GM18951 (cell line): ENCODE results near the gene AGMO.

Source experiments
- POLR2A ChIP-seq: IDR thresholded peaks from 4 replicates; pipeline ENCODE4 v1.6.1; 2011; ENCODE audit warnings: mild to moderate bottlenecking; ENCODE audit not compliant: insufficient read length, insufficient read depth; ENCODE audit errors: extremely low read depth
- in situ Hi-C: fragments of 300-500 bp; cut with MboI; formaldehyde crosslinking; loops from one replicate; pipeline ENCODE4 v1.12.0; 2022; ENCODE audit warnings: low sequenced_read_pairs, mixed read lengths, inconsistent platforms; ENCODE audit not compliant: unreplicated experiment

AGMO gene

GRCh38 chr7:15178065-15178464, 383.8 kb downstream of the AGMO start:
- in situ Hi-C loops = no loop called here
- no peak for TF ChIP-seq POLR2A

DNA sequence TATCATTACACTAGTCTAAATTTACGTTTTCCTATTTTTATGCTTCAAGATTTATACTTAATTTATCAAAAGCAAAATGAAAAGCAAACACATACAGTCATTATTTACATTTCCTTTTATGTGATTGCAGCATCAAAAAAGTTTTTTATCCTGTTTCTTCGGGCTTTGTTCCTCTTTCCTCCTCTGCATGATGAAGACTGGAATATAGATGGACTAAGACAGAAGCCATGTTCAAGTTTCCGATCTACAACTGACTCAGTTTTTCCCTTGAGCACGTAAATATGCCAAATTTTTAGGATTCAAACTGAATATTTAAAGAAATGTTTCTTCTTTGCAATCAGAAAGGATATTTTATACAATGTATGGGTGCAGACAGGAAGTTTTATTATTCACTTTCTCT, 385.7 kb downstream of the AGMO start:
- in situ Hi-C loops = no loop called here
- no peak for TF ChIP-seq POLR2A

- no peak for TF ChIP-seq POLR2A
- in situ Hi-C loops = no loop called here
Measured at GRCh38 chr7:15175152-15175551, 386.7 kb downstream of the AGMO start.

DNA sequence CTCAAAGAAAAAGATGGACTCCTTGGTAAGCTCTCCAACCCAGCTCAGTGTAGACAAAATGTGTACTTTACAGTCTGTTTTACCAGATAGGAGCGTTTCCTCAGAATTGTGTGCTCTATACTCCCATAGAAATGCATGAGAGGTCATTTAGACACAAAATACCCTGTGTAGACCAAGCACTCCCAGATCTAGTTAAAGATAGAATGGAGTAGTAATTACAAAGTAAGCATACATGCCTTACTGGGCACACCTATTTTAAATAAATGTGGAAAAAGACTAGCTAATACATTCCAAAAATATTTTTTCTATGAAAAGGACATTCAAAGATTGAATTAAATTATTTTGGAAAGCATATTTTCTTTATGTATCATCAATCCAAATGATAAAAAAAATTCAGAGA, 387.3 kb downstream of the AGMO start:
- in situ Hi-C loops = no loop called here
- TF ChIP-seq POLR2A = no peak

GRCh38 chr7:15168489-15168888, 393.3 kb downstream of the AGMO start:
- in situ Hi-C loops = no loop called here

DNA sequence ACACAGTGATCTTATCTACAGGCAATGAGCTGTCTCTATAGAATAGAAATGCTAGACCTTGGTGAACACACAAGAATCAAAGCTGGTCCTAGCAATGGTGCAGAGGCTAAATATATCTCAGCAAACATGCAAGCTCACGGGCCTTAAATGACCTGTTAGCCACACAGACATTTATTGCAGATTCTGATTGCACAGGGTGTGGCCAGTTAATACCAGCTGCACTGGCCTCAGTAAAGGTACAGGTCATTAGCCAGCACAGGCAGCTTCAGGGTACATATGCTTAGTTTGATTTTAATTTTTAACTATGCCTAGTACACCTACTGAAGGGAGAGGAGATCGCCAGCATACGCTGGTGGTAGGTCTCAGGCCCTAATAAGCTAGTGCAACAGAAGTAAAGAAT, 393.9 kb downstream of the AGMO start:
- in situ Hi-C loops = no loop called here
- TF ChIP-seq POLR2A = no peak

More at GRCh38 chr7:15168489-15168888, 393.3 kb downstream of the AGMO start:
- TF ChIP-seq POLR2A = no peak

DNA sequence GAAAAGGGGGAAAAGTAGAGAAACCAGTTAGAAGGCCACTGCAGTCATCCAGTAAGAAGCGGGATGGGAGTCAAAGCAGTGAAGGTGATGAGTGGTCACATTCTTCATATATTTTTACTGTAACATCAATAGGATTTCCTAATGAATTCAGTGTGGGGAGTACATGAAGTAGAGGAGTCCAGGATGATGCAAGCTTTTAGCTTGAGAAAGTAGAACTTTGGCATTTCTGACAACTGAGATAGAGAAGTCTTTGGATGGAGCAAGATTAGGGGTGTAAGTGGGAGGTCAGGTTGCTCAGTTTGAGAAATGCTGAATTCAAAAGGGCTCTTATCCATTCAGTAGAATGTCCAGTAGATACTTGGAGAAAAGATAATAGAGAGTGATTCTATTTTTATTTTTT, 395.2 kb downstream of the AGMO start:
- in situ Hi-C loops = no loop called here
- no peak for TF ChIP-seq POLR2A

- TF ChIP-seq POLR2A = no peak
- in situ Hi-C loops = no loop called here
Measured at GRCh38 chr7:15159261-15159660, 402.6 kb downstream of the AGMO start.

DNA sequence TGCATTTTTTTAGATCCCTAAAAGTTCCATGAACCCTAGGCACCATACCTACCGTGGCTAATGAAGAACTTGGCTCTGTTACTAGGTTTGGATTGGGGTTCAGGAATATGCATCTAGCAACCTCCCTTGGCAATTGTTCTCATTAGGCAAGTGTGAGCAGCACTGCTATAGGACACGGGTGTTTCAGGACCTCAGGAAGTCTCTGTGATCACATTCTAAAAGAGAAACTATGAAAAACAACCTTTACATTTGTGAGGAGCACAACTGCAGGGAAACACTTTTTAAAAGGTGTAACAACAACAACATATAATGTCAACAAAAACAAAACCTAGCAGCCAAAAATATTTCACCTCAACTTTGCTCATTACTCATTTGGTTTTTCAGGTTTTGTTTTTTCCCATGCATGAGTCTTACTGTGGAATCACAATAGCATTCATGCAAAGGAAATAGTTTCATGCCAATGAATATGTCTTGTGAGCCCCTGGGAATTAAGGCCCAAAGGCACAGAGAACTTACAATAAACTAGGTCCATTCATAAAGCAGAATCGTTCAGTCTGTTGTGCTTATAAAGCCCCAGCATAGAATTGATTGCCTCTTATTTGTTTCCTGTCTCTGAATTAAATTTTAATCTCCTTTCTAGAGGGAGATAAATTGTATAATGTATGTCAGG, 403.5 kb downstream of the AGMO start:
- in situ Hi-C loops = no loop called here

More for the DNA sequence above, 403.5 kb downstream of the AGMO start:
- no peak for TF ChIP-seq POLR2A
